ENCODE measurements around the gene CAMK1G.

Gene CAMK1G

DNA sequence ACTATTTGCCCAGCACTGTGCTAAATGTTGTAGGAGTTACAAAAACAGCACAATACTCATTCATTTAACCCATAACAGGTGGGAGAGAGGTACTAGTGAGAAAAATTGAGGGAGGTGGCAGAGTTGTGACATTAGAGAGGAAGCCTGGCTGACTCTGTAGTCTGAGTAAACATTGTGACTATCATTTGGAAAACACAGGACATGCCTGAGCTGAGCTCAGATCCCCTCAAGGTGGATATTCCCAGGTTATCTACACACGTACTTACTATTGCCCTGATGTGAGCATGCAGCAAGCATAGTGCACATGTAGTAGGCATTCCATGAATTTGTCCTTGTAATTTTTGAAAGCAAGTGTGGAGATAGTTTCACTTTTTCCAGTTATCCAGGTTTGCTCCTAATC lies 10.9 kb downstream of the CAMK1G start (continued):
- TF ChIP-seq SNAI2 (CRISPR knock-in tag; IDR thresholded peaks at IDR 0.05): no peak
- no peak for TF ChIP-seq OSR1 (CRISPR knock-in tag; IDR thresholded peaks at IDR 0.05)
- TF ChIP-seq ZNF565 (CRISPR knock-in tag; conservative IDR thresholded peaks at IDR 0.05; ENCODE audit: low read depth): no peak
- TF ChIP-seq TOX (CRISPR knock-in tag; IDR thresholded peaks at IDR 0.05; ENCODE audit: borderline replicate concordance): no peak

GRCh38 chr1:209595028-209595427 lies 11.5 kb downstream of the CAMK1G start:
- TF ChIP-seq, protein P1, sequence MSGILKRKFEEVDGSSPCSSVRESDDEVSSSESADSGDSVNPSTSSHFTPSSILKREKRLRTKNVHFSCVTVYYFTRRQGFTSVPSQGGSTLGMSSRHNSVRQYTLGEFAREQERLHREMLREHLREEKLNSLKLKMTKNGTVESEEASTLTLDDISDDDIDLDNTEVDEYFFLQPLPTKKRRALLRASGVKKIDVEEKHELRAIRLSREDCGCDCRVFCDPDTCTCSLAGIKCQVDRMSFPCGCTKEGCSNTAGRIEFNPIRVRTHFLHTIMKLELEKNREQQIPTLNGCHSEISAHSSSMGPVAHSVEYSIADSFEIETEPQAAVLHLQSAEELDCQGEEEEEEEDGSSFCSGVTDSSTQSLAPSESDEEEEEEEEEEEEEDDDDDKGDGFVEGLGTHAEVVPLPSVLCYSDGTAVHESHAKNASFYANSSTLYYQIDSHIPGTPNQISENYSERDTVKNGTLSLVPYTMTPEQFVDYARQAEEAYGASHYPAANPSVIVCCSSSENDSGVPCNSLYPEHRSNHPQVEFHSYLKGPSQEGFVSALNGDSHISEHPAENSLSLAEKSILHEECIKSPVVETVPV (CRISPR knock-in tag; IDR thresholded peaks at IDR 0.05): no peak
- no peak for TF ChIP-seq RARB (CRISPR knock-in tag; IDR thresholded peaks at IDR 0.05)
- TF ChIP-seq TCF4 (CRISPR knock-in tag; IDR thresholded peaks at IDR 0.05; ENCODE audit: borderline replicate concordance): no peak
- no peak for TF ChIP-seq TOX (CRISPR knock-in tag; IDR thresholded peaks at IDR 0.05; ENCODE audit: borderline replicate concordance)
- no peak for TF ChIP-seq CSDC2 (CRISPR knock-in tag; IDR thresholded peaks at IDR 0.05)
- TF ChIP-seq, protein P2, sequence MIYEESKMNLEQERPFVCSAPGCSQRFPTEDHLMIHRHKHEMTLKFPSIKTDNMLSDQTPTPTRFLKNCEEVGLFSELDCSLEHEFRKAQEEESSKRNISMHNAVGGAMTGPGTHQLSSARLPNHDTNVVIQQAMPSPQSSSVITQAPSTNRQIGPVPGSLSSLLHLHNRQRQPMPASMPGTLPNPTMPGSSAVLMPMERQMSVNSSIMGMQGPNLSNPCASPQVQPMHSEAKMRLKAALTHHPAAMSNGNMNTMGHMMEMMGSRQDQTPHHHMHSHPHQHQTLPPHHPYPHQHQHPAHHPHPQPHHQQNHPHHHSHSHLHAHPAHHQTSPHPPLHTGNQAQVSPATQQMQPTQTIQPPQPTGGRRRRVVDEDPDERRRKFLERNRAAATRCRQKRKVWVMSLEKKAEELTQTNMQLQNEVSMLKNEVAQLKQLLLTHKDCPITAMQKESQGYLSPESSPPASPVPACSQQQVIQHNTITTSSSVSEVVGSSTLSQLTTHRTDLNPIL (CRISPR knock-in tag; IDR thresholded peaks at IDR 0.05; ENCODE audit: low read depth): no peak
- no peak for TF ChIP-seq ISL1 (CRISPR knock-in tag; IDR thresholded peaks at IDR 0.05)
- no peak for TF ChIP-seq ZFP3 (CRISPR knock-in tag; IDR thresholded peaks at IDR 0.05)
- no peak for TF ChIP-seq ARNTL (CRISPR knock-in tag; IDR thresholded peaks at IDR 0.05; ENCODE audit: borderline replicate concordance, low read depth)
- TF ChIP-seq ESRRG (CRISPR knock-in tag; IDR thresholded peaks at IDR 0.05): no peak
- TF ChIP-seq ZFP30 (CRISPR knock-in tag; IDR thresholded peaks at IDR 0.05): no peak
- TF ChIP-seq BACH2 (CRISPR knock-in tag; IDR thresholded peaks at IDR 0.05; ENCODE audit: borderline replicate concordance): no peak
- TF ChIP-seq ZNF70 (CRISPR knock-in tag; IDR thresholded peaks at IDR 0.05): no peak
- TF ChIP-seq OSR1 (CRISPR knock-in tag; IDR thresholded peaks at IDR 0.05): no peak
- TF ChIP-seq, protein P3, sequence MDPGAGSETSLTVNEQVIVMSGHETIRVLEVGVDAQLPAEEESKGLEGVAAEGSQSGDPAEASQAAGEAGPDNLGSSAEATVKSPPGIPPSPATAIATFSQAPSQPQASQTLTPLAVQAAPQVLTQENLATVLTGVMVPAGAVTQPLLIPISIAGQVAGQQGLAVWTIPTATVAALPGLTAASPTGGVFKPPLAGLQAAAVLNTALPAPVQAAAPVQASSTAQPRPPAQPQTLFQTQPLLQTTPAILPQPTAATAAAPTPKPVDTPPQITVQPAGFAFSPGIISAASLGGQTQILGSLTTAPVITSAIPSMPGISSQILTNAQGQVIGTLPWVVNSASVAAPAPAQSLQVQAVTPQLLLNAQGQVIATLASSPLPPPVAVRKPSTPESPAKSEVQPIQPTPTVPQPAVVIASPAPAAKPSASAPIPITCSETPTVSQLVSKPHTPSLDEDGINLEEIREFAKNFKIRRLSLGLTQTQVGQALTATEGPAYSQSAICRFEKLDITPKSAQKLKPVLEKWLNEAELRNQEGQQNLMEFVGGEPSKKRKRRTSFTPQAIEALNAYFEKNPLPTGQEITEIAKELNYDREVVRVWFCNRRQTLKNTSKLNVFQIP (CRISPR knock-in tag; IDR thresholded peaks at IDR 0.05; ENCODE audit: borderline replicate concordance, low read depth): no peak
- TF ChIP-seq, protein P4, sequence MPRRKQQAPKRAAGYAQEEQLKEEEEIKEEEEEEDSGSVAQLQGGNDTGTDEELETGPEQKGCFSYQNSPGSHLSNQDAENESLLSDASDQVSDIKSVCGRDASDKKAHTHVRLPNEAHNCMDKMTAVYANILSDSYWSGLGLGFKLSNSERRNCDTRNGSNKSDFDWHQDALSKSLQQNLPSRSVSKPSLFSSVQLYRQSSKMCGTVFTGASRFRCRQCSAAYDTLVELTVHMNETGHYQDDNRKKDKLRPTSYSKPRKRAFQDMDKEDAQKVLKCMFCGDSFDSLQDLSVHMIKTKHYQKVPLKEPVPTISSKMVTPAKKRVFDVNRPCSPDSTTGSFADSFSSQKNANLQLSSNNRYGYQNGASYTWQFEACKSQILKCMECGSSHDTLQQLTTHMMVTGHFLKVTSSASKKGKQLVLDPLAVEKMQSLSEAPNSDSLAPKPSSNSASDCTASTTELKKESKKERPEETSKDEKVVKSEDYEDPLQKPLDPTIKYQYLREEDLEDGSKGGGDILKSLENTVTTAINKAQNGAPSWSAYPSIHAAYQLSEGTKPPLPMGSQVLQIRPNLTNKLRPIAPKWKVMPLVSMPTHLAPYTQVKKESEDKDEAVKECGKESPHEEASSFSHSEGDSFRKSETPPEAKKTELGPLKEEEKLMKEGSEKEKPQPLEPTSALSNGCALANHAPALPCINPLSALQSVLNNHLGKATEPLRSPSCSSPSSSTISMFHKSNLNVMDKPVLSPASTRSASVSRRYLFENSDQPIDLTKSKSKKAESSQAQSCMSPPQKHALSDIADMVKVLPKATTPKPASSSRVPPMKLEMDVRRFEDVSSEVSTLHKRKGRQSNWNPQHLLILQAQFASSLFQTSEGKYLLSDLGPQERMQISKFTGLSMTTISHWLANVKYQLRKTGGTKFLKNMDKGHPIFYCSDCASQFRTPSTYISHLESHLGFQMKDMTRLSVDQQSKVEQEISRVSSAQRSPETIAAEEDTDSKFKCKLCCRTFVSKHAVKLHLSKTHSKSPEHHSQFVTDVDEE (CRISPR knock-in tag; IDR thresholded peaks at IDR 0.05): no peak
- ATAC-seq: no peak

- no peak for ATAC-seq
- TF ChIP-seq TCF4 (CRISPR knock-in tag; IDR thresholded peaks at IDR 0.05; ENCODE audit: borderline replicate concordance) (no peak), ARNTL (CRISPR knock-in tag; IDR thresholded peaks at IDR 0.05; ENCODE audit: borderline replicate concordance, low read depth) (no peak), PATZ1 (CRISPR knock-in tag; IDR thresholded peaks at IDR 0.05; ENCODE audit: borderline replicate concordance) (no peak), ZFP30 (CRISPR knock-in tag; IDR thresholded peaks at IDR 0.05) (no peak), ZNF8 (CRISPR knock-in tag; IDR thresholded peaks at IDR 0.05) (no peak), OSR1 (CRISPR knock-in tag; IDR thresholded peaks at IDR 0.05) (no peak), RARB (CRISPR knock-in tag; IDR thresholded peaks at IDR 0.05) (no peak)
- TF ChIP-seq, protein P4 (CRISPR knock-in tag; IDR thresholded peaks at IDR 0.05): no peak
- TF ChIP-seq, protein P1 (CRISPR knock-in tag; IDR thresholded peaks at IDR 0.05): no peak
- TF ChIP-seq, protein P3 (CRISPR knock-in tag; IDR thresholded peaks at IDR 0.05; ENCODE audit: borderline replicate concordance, low read depth): no peak
Measured at GRCh38 chr1:209595599-209596285, 12.2 kb downstream of the CAMK1G start.

Data from SK-N-SH treated with all-trans-retinoic acid at 6 μM for 48 hours (cell line).